Astrocyte (in vitro differentiated cells and primary cell): ENCODE data around the gene MGAT5. TPM values are rescaled to one million over a fixed set of nuclear protein-coding genes. Genes with fewer than 3 reads are reported as not detected.

ENCODE experiments used
- DNase-seq: peaks from one replicate; pipeline ENCODE4 v3.0.0-alpha.2; 2010; ENCODE audit warnings: low read depth
- FAIRE-seq: peaks from 2 replicates; lab custom pipeline; 2011; peaks lifted over from hg19 to GRCh38; lab: Jason Lieb, UNC
- H2AFZ ChIP-seq: 2 replicates; pipeline ENCODE4 v1.6.0; 2012; ENCODE audit warnings: low read depth, low read length, inconsistent platforms
- H3K27ac ChIP-seq: 2 replicates; pipeline ENCODE4 v1.5.1; 2011; ENCODE audit warnings: low read depth, low read length, inconsistent platforms
- H3K27me3 ChIP-seq: 2 replicates; pipeline ENCODE4 v1.6.0; 2011; ENCODE audit warnings: low read length, inconsistent platforms; ENCODE audit not compliant: insufficient read depth
- H3K36me3 ChIP-seq: 2 replicates; pipeline ENCODE4 v1.5.1; 2011; ENCODE audit warnings: low read length, inconsistent platforms; ENCODE audit not compliant: insufficient read depth
- H3K4me1 ChIP-seq: 2 replicates; pipeline ENCODE4 v1.5.1; 2011; ENCODE audit warnings: low read length, inconsistent platforms; ENCODE audit not compliant: insufficient read depth
- H3K4me2 ChIP-seq: 2 replicates; pipeline ENCODE4 v1.6.0; 2012; ENCODE audit warnings: low read length, inconsistent platforms
- H3K4me3 ChIP-seq: 2 replicates; pipeline ENCODE4 v1.5.1; 2011; ENCODE audit warnings: low read depth, mild to moderate bottlenecking, low read length, inconsistent platforms; ENCODE audit not compliant: insufficient read depth
- H3K79me2 ChIP-seq: 2 replicates; pipeline ENCODE4 v1.6.0; 2012; ENCODE audit warnings: mild to moderate bottlenecking, low read length, inconsistent platforms; ENCODE audit not compliant: insufficient read depth
- H3K9ac ChIP-seq: 2 replicates; pipeline ENCODE4 v1.6.0; 2012; ENCODE audit warnings: mild to moderate bottlenecking, low read length, inconsistent platforms
- H3K9me3 ChIP-seq: 2 replicates; pipeline ENCODE4 v1.5.1; 2012; ENCODE audit warnings: low read depth, mild to moderate bottlenecking, low read length, inconsistent platforms; ENCODE audit not compliant: insufficient read depth
- H4K20me1 ChIP-seq: 2 replicates; pipeline ENCODE4 v1.6.0; 2012; ENCODE audit warnings: low read length, inconsistent platforms; ENCODE audit not compliant: insufficient read depth
- H3K27ac Mint-ChIP-seq: one replicate; pipeline ENCODE4 v1.8.0; 2021; ENCODE audit warnings: mild to moderate bottlenecking, mixed read lengths; ENCODE audit not compliant: unreplicated experiment
- H3K27me3 Mint-ChIP-seq: one replicate; pipeline ENCODE4 v1.8.0; 2021; ENCODE audit warnings: low read depth, mixed read lengths; ENCODE audit not compliant: unreplicated experiment
- H3K36me3 Mint-ChIP-seq: one replicate; pipeline ENCODE4 v1.8.0; 2021; ENCODE audit warnings: low read depth, mixed read lengths; ENCODE audit not compliant: unreplicated experiment
- H3K4me1 Mint-ChIP-seq: one replicate; pipeline ENCODE4 v1.8.0; 2021; ENCODE audit warnings: low read depth, mixed read lengths; ENCODE audit not compliant: unreplicated experiment
- H3K4me3 Mint-ChIP-seq: one replicate; pipeline ENCODE4 v1.8.0; 2021; ENCODE audit warnings: mild to moderate bottlenecking, moderate library complexity, mixed read lengths; ENCODE audit not compliant: unreplicated experiment
- H3K9me3 Mint-ChIP-seq: one replicate; pipeline ENCODE4 v1.8.0; 2021; ENCODE audit warnings: mild to moderate bottlenecking, mixed read lengths; ENCODE audit not compliant: unreplicated experiment
- CTCF ChIP-seq: IDR thresholded peaks from 2 replicates; pipeline ENCODE4 v1.5.1; 2011; ENCODE audit warnings: low read depth, mild to moderate bottlenecking, inconsistent platforms, low read length, moderate library complexity; ENCODE audit not compliant: insufficient read depth
- EZH2 ChIP-seq: IDR thresholded peaks from 2 replicates; pipeline ENCODE4 v1.6.1; 2012; ENCODE audit warnings: mild to moderate bottlenecking, low read length, inconsistent platforms; ENCODE audit not compliant: insufficient read depth
- total RNA-seq: library from RNA; stranded (reverse); gene quantifications from 2 replicates; pipeline ENCODE4 v1.2.1, GENCODE V29; 2021

The MGAT5 gene
- total RNA-seq, 1 donor from 2014 or later, result 80.2 TPM

- no peaks in the 10 kb centered on the region for H3K27me3 Mint-ChIP-seq
- Histone ChIP-seq H3K9ac (no peak overlapping the region), H3K4me3 (no peak overlapping the region), H4K20me1 (no peaks in the 10 kb centered on the region), H3K4me1 (no peaks in the 10 kb centered on the region), H3K79me2 (no peaks in the 10 kb centered on the region), H3K27ac (no peak overlapping the region), H3K27me3 (no peaks in the 10 kb centered on the region), H3K4me2 (no peak overlapping the region), H2AFZ (no peak overlapping the region), H3K9me3 (no peaks in the 10 kb centered on the region), H3K36me3 (no peaks in the 10 kb centered on the region)
- no peak overlapping the region for H3K4me3 Mint-ChIP-seq
- TF ChIP-seq CTCF (no peak), EZH2 (no peak)
- H3K4me1 Mint-ChIP-seq, result peaks cover 2% of the 10 kb centered on the region
- peaks cover 7% of the 10 kb centered on the region for H3K36me3 Mint-ChIP-seq
- H3K27ac Mint-ChIP-seq, result no peak overlapping the region
- no peaks in the 10 kb centered on the region for H3K9me3 Mint-ChIP-seq
- DNase-seq (no peak), FAIRE-seq (no peak)
Measured at GRCh38 chr2:134454931-134455330, 201.1 kb downstream of the MGAT5 start.

GRCh38 chr2:134455426-134455825 is 201.6 kb downstream of the MGAT5 start:
- no peaks in the 10 kb centered on the region for H3K36me3 ChIP-seq
- DNase-seq (no peak), FAIRE-seq (no peak)
- no peak overlapping the region for H2AFZ ChIP-seq
- H3K4me1 ChIP-seq, result no peaks in the 10 kb centered on the region
- H3K4me3 ChIP-seq, result no peak overlapping the region
- no peak for TF ChIP-seq EZH2
- H3K79me2 ChIP-seq, result no peaks in the 10 kb centered on the region
- H3K9me3 ChIP-seq, result no peaks in the 10 kb centered on the region
- Mint-ChIP-seq H3K4me3 (no peak overlapping the region), H3K9me3 (no peaks in the 10 kb centered on the region), H3K36me3 (peaks cover 7% of the 10 kb centered on the region), H3K4me1 (peaks cover 2% of the 10 kb centered on the region), H3K27me3 (no peaks in the 10 kb centered on the region), H3K27ac (no peak overlapping the region)
- no peak overlapping the region for H3K9ac ChIP-seq
- H4K20me1 ChIP-seq, result no peaks in the 10 kb centered on the region
- H3K27me3 ChIP-seq, result no peaks in the 10 kb centered on the region
- no peak overlapping the region for H3K27ac ChIP-seq
- no peak overlapping the region for H3K4me2 ChIP-seq

- Histone ChIP-seq H3K27me3 (no peaks in the 10 kb centered on the region), H4K20me1 (no peaks in the 10 kb centered on the region), H3K9ac (no peak overlapping the region), H3K4me2 (no peak overlapping the region), H3K36me3 (no peaks in the 10 kb centered on the region), H3K79me2 (no peaks in the 10 kb centered on the region), H3K9me3 (no peaks in the 10 kb centered on the region), H3K4me1 (no peaks in the 10 kb centered on the region), H3K27ac (no peak overlapping the region), H2AFZ (no peak overlapping the region), H3K4me3 (no peak overlapping the region)
- no peak for FAIRE-seq
- no peak overlapping the region for H3K27ac Mint-ChIP-seq
- no peaks in the 10 kb centered on the region for H3K9me3 Mint-ChIP-seq
- H3K27me3 Mint-ChIP-seq, result peaks cover 2% of the 10 kb centered on the region
- H3K4me3 Mint-ChIP-seq, result no peak overlapping the region
- peaks cover 7% of the 10 kb centered on the region for H3K36me3 Mint-ChIP-seq
- no peak for TF ChIP-seq CTCF
- TF ChIP-seq EZH2, result no peak
- no peaks in the 10 kb centered on the region for H3K4me1 Mint-ChIP-seq
- no peak for DNase-seq
Measured at GRCh38 chr2:134457353-134457752, 203.5 kb downstream of the MGAT5 start.
